ENCODE results near the gene KLHDC1. TPM values are rescaled to one million over a fixed set of nuclear protein-coding genes. Genes with fewer than 3 reads are reported as not detected.
"Not testable (repeated sequence)": the region's sequence is repeated elsewhere in the genome, so short reads cannot be mapped to it uniquely, and the experiment has no call there.

KLHDC1 gene
- total RNA-seq, 4 donors from 2014 or later, result 2.6 to 35.3 (median 27.1) TPM

- H3K36me3 ChIP-seq, result no peaks in the 10 kb centered on the region
- H3K27ac ChIP-seq, result peak overlapping the region; percentile 93 to 98
- peak; percentile 27 to 35 for DNase-seq
- no peaks in the 10 kb centered on the region for H3K27me3 ChIP-seq
- H3K4me1 ChIP-seq, result peaks cover 8 to 9% of the 10 kb centered on the region in 2 donors
- H3K9me3 ChIP-seq, result no peaks in the 10 kb centered on the region
- no peak for TF ChIP-seq POLR2A (IDR thresholded peaks at IDR 0.05)
- no peak for TF ChIP-seq CTCF (IDR thresholded peaks at IDR 0.05)
- intact Hi-C loops (cut with DNase I; ENCODE audit: low total_unique reads), result no loop called here
- peak overlapping the region; percentile 44 to 93 for H3K4me3 ChIP-seq
Measured at GRCh38 chr14:49768301-49769121, 75.6 kb downstream of the KLHDC1 start.

DNA sequence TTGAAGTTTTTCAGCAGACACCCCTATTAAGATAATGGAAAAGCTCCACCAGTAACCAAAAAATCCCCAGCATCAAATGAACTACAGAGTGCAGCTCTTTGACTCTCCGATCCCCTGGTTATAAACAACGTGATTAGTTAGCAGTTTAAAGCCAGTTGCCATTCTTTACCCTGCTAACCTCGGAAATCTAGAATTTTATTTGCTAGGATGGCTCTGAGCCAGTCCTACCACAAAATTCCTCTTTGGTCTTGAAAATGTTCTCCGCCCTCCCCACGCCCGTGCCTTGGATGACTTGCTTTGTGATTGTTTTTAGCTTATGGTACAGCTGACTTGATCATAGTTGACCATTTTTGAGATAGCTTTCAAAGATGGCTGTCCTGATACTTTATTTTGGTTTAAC is 76.3 kb downstream of the KLHDC1 start:
- intact Hi-C loops (cut with DNase I; ENCODE audit: low total_unique reads), result no loop called here
- DNase-seq, result no peak
- Histone ChIP-seq H3K9me3 (no peaks in the 10 kb centered on the region), H3K36me3 (no peaks in the 10 kb centered on the region), H3K27ac (peak overlapping the region; percentile 93 to 98), H3K4me1 (peaks cover 8 to 9% of the 10 kb centered on the region in 2 donors), H3K4me3 (peak overlapping the region; percentile 44 to 93), H3K27me3 (no peaks in the 10 kb centered on the region)
- no peak for TF ChIP-seq POLR2A (IDR thresholded peaks at IDR 0.05)

GRCh38 chr14:49769581-49770211 is 76.8 kb downstream of the KLHDC1 start:
- Histone ChIP-seq H3K4me1 (peaks cover 8 to 9% of the 10 kb centered on the region in 2 donors), H3K27ac (no peak overlapping the region), H3K27me3 (no peaks in the 10 kb centered on the region), H3K4me3 (peak overlapping the region in 1 of 2 donors; percentile 93), H3K9me3 (no peaks in the 10 kb centered on the region), H3K36me3 (no peaks in the 10 kb centered on the region)
- intact Hi-C loops (cut with DNase I; ENCODE audit: low total_unique reads), result no loop called here
- TF ChIP-seq POLR2A (IDR thresholded peaks at IDR 0.05) (no peak), CTCF (IDR thresholded peaks at IDR 0.05) (no peak)
- DNase-seq, result no peak

GRCh38 chr14:49770212-49770817 is 77.4 kb downstream of the KLHDC1 start:
- H3K27me3 ChIP-seq, result no peaks in the 10 kb centered on the region
- no peaks in the 10 kb centered on the region for H3K9me3 ChIP-seq
- intact Hi-C loops (cut with DNase I; ENCODE audit: low total_unique reads), result no loop called here
- peak overlapping the region in 1 of 2 donors; percentile 93 for H3K4me3 ChIP-seq
- no peak for DNase-seq
- H3K36me3 ChIP-seq, result no peaks in the 10 kb centered on the region
- H3K27ac ChIP-seq, result no peak overlapping the region
- peaks cover 8 to 9% of the 10 kb centered on the region in 2 donors for H3K4me1 ChIP-seq
- TF ChIP-seq POLR2A (IDR thresholded peaks at IDR 0.05) (no peak), CTCF (IDR thresholded peaks at IDR 0.05) (no peak)

- intact Hi-C loops (cut with DNase I; ENCODE audit: low total_unique reads); H3K4me1 ChIP-seq: not testable (repeated sequence)
Measured at GRCh38 chr14:49771691-49772090, 78.8 kb downstream of the KLHDC1 start.

DNA sequence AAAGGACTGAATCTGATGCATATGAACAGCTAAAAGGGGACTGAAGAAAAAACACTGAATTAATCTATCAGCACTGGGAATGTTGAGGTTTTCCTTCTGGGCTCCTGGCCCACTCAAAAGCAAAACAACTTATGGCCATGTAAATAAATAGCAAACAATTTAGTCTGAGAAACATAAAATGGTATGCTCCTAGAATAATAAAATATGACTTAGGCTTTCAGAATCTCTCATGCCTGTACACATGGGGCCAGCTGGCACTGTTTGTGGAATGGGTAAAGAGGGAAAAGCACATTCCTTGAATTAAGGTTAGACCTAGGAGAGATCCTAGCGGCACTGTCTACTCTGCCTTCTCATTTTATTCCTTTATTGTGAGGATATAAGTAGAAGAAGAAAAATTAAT is 81.2 kb downstream of the KLHDC1 start:
- H3K9me3 ChIP-seq, result no peaks in the 10 kb centered on the region
- H3K27ac ChIP-seq, result no peak overlapping the region
- intact Hi-C loops (cut with DNase I; ENCODE audit: low total_unique reads), result no loop called here
- no peaks in the 10 kb centered on the region for H3K36me3 ChIP-seq
- peaks cover 8 to 9% of the 10 kb centered on the region in 2 donors for H3K4me1 ChIP-seq
- no peak for TF ChIP-seq POLR2A (IDR thresholded peaks at IDR 0.05)
- TF ChIP-seq CTCF (IDR thresholded peaks at IDR 0.05), result no peak
- H3K27me3 ChIP-seq, result no peaks in the 10 kb centered on the region
- H3K4me3 ChIP-seq, result no peak overlapping the region
- DNase-seq, result no peak

More at GRCh38 chr14:49771691-49772090, 78.8 kb downstream of the KLHDC1 start:
- not testable (repeated sequence) for DNase-seq, H3K36me3 ChIP-seq, H3K27ac ChIP-seq, H3K27me3 ChIP-seq, H3K9me3 ChIP-seq, H3K4me3 ChIP-seq
